Hematopoietic multipotent progenitor cell treated with erythropoietin and hydrocortisone succinate and interleukin-3 and kit ligand, for 4 days (in vitro differentiated cells): Measurements from ENCODE around the gene SMARCD3.

Experiments used
- DNase-seq: peaks from one replicate; pipeline ENCODE4 v3.0.0-alpha.2; 2015

Gene SMARCD3

GRCh38 chr7:151206914-151207313 lies 41.6 kb downstream of the SMARCD3 start:
- DNase-seq, result peak; percentile 90

GRCh38 chr7:151205730-151206129 lies 42.8 kb downstream of the SMARCD3 start:
- DNase-seq, result no peak

GRCh38 chr7:151204383-151205032 lies 44.0 kb downstream of the SMARCD3 start:
- no peak for DNase-seq

- DNase-seq, result no peak
These were observed 45.7 kb downstream of the SMARCD3 start for GRCh38 chr7:151202836-151203235.

GRCh38 chr7:151201751-151202150 lies 46.7 kb downstream of the SMARCD3 start:
- no peak for DNase-seq

- DNase-seq, result no peak
These were observed 47.1 kb downstream of the SMARCD3 start for GRCh38 chr7:151201344-151201743.

- DNase-seq, result no peak
These were observed 49.3 kb downstream of the SMARCD3 start for GRCh38 chr7:151198945-151199848.

GRCh38 chr7:151197932-151198331 lies 50.6 kb downstream of the SMARCD3 start:
- DNase-seq, result no peak

- DNase-seq, result no peak
These were observed 52.7 kb downstream of the SMARCD3 start for GRCh38 chr7:151195616-151196450.

GRCh38 chr7:151194188-151194587 lies 54.3 kb downstream of the SMARCD3 start:
- DNase-seq, result no peak

- no peak for DNase-seq
These were observed 55.1 kb downstream of the SMARCD3 start for GRCh38 chr7:151193203-151193978.

GRCh38 chr7:151192002-151192539 lies 56.4 kb downstream of the SMARCD3 start:
- DNase-seq, result no peak

- no peak for DNase-seq
These were observed 57.0 kb downstream of the SMARCD3 start for GRCh38 chr7:151191544-151191943.

- DNase-seq, result no peak
These were observed 59.5 kb downstream of the SMARCD3 start for GRCh38 chr7:151189038-151189437.
